Gastroesophageal sphincter (tissue), 3 donors: ENCODE results near the gene TMC6.

Experiments
- CTCF ChIP-seq, 4 experiments: fragments of 200-600 bp in 2 of 4; fragments of 450-650 bp in 2 of 4; sonication (generic) in 1 of 4; IDR thresholded peaks; one replicate each; pipeline ENCODE4 v1.5.1; 2017 to 2019; ENCODE audit warnings: antibody characterized with exemption in 4 of 4, mild to moderate bottlenecking in 2 of 4, moderate library complexity in 2 of 4
- EP300 ChIP-seq: sonication (generic); formaldehyde crosslinking; IDR thresholded peaks from one replicate; pipeline ENCODE4 v1.6.1; 2017; ENCODE audit warnings: antibody characterized with exemption, mild to moderate bottlenecking
- POLR2A ChIP-seq, 2 donors: fragments of 450-650 bp; IDR thresholded peaks; one replicate each; pipeline ENCODE4 v1.6.1; 2017; ENCODE audit warnings: antibody characterized with exemption in 2 of 2, mild to moderate bottlenecking in 2 of 2, moderate library complexity in 1 of 2
- POLR2AphosphoS5 ChIP-seq: sonication (generic); formaldehyde crosslinking; IDR thresholded peaks from one replicate; pipeline ENCODE4 v1.6.1; 2017; ENCODE audit warnings: antibody characterized with exemption

- TF ChIP-seq CTCF (IDR thresholded peaks at IDR 0.05) (peak in 3 of 4 experiments; percentile 96 to 100 (median 99)), EP300 (no peak), POLR2AphosphoS5 (peak; percentile 44), POLR2A (IDR thresholded peaks at IDR 0.05) (no peak)
Measured at GRCh38 chr17:78112518-78113471, 15.8 kb downstream of the TMC6 start.
